HG02938 (cell line): ENCODE results near the gene RYR3.

ENCODE experiments used
- ATAC-seq: cut with Tn5 transposase; IDR thresholded peaks from one replicate; pipeline ENCODE4 v1.9.1; 2021; ENCODE audit warnings: mild to moderate bottlenecking, moderate library complexity; ENCODE audit not compliant: unreplicated experiment

RYR3 gene

DNA sequence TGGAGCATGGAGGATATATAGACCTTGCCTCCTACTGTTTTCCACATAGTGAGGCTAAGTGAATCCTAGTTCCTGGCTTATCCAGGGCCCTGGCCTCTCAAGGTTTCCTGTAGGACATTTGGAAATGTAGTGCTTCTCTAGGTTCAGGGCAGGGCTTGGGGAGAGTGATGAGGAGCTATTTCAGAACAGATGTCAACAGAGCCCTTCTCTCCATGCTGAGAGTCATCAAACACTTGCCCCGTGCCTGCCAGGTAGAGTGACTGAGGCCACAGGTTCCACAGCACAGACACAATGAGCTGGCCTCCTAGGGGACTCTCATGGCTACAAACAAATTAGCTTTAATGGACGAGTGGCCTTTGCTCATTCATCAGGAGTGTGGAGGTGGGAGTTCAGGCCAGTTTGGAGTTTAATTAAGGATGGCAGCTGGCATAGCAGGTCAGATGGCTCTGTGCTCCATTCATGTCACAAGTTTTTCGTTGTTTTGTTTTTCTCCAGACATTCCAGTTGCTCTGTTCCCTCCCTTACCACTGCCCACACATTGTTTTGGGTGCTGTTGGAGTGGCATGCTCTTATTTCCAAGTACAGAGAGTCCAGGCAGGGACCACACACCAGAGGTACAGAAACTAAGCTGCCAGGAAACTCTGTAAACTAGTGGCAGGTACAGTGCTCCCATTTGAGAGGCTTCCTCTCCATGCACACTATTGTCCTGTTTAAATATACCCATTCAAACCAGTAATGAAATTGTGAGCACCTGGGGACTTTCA, 189.8 kb downstream of the RYR3 start:
- no peak for ATAC-seq

DNA sequence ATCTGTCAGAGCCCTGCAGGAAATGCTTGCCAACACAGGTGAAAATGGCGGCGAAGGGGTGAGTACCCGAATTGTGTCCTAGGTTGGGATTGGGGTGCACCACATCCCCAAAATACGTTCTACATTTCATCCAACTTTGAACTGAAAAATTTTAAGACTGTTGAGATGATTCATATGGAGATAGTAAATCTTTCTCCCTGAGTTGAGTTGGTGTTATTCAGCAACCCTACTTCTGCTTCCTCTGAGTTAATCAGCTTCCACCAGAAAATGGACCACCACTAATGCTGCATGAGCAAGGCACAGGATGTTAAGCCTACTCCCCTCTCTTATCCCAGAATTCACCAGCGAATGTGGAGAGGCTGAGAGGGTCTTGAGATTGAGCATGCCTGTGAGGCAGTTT, 192.9 kb downstream of the RYR3 start:
- no peak for ATAC-seq

DNA sequence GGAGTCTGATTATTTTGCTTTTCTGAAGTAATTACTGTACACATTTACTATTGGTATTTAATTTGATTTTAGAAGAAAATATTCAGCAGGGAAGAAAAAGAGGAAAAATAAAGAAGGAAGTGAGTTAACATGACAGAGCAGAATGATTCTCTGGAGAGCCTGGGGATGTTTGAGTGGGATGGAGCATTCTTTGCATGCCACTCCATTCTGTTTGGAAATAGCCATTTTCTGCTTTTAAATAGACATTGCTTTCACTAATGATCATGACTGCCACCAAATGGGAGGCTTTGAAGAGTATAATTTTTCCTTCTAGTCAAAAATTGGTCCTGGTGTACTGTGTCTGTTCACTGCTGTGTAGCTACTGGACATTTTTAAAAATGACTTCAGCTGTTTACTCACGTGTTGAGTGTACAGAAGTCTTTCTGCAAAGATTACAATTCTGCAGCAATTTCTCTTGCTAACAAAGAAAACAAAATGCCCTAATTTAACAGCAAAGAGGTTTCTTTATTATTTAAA, 196.1 kb downstream of the RYR3 start:
- ATAC-seq = no peak

DNA sequence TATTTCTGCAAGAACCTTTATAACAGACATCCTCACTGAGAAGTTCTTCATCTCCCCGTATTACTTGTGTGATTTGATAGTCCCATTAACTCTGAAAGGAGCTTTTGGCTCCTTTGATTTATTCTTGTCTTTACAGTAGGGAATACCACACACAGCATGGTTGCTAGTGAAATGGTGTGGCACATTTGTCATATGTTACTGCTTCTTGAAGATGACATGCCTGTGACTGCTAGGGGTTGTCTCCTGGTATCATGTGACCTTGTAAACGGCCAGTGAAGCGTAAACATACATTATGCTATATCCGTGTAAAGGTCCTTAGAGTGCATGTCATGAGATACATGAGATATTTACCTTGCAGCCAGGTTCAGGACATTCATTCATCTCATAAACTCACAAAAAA, 197.9 kb downstream of the RYR3 start:
- ATAC-seq = no peak

DNA sequence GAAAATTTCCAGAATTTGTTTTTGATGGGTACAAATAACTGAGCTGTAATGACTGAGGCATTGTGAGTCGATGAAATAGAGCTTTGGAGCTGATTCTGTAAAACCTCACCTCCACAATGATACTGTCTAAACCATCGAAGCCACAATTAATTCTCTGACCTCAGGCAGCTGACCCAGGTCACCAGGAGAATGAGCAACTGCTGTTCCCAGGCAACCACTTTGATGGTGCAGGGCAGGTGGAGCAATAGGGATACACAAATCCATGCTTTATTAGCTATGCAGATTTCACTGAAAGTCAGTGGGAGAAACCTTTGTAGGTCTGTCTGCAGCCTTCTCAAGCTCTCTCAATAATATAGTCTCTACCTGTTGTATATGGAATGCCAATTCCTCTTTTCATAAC, 204.4 kb downstream of the RYR3 start:
- ATAC-seq = no peak

DNA sequence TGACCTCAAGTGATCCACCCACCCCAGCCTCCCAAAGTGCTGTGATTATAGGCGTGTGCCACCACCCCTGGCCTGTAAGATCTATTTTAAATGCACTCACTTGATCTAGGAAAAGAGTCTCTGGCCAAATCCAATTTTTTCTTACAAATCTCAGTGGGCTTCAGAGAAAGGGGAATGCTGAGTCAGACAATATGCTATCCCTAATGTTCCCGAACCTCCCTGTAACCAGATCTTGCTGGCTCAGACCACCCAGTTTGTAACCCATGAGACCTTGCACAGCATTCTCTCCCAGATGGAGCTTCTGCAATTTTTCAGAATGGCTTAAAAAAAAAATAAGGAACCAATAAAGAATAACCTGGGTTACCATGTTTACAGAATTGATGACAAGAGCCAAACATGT, 205.8 kb downstream of the RYR3 start:
- ATAC-seq = no peak

DNA sequence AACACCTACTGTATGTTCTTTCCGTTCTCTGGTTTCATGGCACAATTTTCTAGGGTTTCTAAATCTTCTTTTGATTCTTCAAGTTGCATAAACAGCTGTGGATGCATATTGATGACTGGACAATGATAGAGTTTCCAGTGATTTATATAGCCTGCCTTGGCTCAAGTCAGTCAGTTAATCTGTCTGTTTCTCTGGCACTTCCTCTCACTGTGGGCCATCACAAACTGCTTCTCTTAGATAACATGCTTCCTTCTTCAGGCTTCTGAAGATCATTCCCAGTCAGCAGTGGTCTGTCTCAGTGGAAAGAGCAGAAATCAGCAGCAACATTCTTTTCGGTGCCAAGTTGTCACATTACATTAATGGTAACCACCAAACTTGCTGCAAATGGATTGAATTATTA, 207.2 kb downstream of the RYR3 start:
- ATAC-seq = no peak

DNA sequence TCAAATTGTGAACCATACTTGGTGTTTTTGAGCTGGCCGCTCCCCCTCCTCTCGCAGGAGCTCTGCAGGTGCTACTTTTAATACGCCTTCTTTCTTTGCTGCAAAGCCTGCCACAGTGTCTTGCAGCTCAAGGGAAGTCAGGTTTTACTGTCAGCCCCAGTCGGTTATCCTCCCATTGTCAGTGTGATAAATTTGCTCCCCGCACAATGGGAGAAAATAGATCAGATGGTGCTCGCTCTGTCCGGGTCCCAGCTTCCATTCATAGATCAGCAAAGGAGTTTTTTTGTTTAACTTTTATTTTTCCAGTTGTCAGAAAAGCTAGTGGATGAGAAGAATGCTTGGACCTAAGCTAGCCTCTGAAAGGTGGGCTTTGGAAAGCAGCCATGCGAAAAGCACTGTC, 207.7 kb downstream of the RYR3 start:
- no peak for ATAC-seq

DNA sequence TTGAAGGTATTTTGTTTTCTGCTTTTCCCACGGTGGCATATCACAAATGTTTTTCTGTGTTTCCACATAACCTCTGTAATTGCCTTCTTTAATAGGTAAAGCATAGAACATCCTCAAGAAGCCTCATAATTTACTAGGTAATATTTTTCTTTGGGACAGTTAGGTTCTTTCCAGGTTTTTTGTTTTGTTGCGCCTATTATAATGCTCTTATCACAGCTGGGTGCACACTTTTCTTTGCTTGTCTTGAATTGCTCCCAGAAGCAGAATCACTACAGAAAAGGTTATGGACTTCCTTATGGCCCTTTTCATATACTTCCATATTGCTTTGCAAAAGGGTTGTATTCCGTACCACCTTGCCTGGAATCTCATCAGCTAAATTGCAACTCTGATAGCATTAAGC, 213.5 kb downstream of the RYR3 start:
- no peak for ATAC-seq

DNA sequence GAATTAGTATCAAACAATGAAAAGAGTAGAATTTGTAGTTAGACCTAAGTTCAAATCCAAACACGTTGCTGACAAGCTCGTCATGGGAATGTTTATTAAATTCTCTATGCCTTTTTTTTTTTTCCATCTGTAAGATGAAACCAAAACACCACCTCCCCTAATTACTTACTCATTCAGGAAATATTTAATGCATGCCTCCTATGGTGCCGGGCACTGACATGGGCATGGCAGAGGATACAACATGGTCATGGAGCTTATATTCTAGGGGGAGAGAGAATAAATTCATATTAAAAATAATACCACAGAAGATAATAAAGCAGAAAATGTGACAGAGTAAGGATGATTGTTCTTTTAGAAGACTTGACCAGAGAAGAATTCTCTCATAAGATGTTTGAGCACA, 215.8 kb downstream of the RYR3 start:
- no peak for ATAC-seq

DNA sequence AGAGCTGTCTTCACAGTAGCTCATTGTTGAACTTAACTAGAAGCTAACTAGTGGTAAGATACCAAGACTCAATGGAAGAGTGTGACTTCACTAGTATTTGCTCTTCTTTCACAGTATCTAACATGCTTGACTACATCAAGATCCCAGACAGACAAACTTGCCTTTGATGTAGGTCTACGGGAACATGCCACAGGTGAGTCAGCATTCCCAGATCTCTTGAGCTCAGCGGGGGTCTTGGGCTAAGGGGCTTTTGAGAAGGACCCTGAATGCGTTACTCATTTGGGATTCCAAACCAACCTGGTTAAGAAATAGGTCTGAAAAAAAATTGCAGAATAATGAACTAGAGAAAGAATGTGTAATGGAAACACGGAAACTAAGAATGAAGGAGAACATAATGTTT, 222.4 kb downstream of the RYR3 start:
- ATAC-seq = no peak

DNA sequence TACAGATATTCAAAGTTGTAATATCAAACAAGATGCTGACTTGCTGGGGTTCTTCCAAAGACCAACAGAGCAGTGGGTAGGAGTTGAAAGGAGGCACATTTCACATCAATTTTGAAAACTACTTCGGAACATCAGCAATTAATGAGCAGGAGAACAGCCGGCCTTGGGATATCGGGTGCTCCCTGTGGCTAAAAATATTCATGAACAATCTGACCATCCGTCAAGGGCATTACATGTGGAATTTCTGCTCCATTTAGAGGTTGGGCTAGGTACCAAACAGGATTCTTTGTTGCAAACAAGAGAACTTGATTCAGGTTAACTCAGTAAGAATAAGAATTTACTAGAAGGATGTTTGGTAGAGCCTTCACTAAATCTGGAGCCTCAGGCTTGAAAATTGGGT, 223.9 kb downstream of the RYR3 start:
- no peak for ATAC-seq

DNA sequence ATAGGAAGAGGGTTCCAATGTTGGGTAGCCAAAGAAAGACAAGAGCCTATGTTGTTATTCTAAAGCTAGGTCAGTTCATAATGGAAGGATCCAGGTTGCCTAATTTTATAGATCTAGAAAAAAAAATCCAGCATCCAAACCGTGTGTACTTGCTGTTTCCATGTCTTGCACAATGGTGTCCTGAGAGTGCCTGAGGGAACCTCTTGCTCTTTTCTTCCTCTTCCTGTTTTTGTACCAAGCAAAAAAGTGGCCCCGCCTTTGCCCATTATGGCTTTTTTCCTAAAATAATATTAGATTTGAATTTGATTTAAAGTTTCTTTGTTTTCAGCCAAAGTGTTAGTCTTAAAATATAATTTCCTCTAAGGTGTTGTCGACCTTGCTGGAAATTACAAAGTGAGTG, 224.4 kb downstream of the RYR3 start:
- no peak for ATAC-seq

DNA sequence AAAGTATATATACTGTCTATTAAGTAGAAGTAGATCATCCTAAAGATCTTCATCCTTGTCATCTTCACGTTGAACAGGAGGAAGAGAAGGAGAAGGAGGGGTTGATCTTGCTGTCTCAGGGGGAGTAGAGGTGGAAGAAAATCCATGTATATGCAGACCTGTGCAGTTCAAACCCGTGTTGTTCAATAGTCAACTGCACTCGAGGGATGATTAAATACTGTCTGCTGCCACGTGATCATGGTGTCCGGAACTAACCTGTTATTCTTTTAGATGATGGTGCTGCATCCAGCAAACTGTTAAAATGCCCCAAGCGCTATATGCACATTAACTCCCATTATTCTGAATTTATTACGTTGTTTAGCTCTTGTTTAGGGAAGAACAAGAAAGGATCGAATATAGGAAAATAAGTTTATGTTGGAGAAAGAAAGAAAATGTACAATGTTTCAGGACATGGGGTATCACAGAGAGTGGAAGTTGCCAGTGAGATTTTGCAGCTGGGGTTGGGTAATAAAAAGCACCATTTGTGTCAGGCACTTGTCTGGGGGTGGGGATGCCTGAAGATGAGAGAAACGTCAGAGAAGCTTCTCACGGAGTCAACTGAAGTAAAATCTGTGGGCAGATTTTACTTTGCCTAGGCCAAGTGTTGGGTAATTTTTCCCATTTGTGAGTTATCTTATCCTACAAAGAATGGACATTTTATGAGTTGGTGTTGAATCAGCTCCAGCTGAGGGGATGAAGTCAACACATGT, 229.2 kb downstream of the RYR3 start:
- no peak for ATAC-seq

DNA sequence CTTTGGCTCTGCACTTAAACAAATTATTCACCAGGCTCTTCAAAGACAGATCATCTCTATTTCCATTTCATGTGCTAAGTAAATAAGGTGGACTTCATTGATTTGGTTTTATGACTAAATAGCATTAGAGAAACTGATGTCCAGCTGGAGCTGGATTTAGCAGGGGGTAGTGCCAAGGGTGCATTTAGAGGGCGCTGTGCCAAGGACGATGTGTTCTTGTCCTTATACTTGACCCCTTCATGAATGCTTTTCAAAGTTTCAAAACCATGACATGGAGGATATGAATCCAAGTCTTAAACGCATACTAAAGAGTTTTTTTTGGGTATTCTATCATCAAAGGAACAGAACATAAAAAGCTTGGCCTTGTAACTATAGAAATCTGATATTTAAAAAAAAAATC, 233.2 kb downstream of the RYR3 start:
- ATAC-seq = no peak

DNA sequence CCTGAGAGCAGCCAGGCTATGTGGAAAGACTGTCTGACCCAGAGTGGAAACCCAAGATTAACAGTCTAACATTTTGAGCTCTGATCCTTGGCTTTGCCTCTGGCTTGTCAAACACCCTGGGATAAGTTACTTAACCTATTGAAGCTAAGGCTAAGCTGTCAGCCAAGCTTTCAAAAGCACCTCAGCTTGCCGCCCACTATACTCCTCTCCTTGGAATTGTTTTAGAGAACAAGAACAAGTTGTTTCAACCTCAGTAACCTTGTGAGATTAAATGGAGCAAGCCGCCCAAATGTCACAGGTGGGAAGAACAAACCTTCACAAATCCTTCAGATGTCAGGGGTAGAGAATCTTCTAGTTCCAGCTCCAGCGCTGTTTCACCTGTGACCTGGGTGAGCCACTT, 235.1 kb downstream of the RYR3 start:
- no peak for ATAC-seq

DNA sequence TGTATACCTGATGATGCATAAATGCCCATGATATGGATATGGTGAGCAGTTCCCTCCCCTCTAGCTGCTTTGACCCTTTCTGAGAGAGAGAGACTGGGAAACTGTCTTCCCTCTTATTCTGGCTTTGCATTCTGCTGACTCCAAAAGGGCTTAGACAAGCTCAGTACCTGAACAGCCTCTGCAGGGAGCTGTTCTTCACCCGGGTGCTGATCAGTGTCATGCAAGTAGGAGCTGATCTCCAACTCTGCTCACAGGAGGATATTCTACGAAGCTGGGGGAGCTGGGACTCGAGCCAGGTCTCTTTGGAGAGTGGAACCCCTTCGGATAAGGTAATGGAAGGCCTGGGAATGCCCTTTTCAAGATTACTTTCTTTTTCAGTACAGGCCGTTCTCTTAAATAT, 237.1 kb downstream of the RYR3 start:
- no peak for ATAC-seq

DNA sequence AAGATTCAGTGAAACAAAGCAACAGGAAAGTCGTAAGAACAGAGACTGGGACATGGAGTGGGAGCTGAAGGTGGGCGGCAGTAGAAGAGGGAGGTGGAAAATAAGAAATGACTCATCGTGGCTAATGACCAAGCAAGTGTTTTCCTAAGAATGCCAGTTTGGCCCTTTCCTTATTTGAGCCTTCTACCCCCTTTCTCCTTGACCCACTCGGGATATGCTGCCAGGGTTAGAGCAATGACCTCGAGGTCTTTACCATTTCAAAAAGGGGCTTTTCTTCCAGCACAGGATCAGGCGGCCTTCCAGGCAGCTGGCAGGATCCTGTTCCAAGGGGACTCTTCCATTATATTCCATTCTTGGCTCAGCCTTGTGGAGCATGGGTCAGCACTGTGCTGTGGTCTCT, 241.1 kb downstream of the RYR3 start:
- no peak for ATAC-seq

DNA sequence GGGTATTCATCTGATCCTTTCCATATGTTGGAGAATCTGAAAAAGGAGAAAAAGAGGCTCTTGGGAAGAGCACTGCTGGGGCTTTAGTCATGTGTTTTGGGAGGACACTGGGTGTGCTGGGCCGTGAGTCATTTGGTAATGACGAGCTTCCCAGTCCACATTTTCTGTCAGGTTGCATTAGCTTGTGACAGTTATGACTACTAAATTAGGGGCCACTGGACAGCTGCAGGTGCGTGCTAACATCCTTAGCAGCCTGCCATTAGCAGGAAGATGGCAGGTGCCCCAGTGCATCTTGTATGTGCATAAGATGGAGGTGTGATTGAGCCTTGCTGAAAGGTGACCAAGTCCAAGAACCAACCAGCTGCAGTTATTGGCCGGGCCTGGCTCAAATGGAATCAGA, 242.4 kb downstream of the RYR3 start:
- ATAC-seq = no peak

DNA sequence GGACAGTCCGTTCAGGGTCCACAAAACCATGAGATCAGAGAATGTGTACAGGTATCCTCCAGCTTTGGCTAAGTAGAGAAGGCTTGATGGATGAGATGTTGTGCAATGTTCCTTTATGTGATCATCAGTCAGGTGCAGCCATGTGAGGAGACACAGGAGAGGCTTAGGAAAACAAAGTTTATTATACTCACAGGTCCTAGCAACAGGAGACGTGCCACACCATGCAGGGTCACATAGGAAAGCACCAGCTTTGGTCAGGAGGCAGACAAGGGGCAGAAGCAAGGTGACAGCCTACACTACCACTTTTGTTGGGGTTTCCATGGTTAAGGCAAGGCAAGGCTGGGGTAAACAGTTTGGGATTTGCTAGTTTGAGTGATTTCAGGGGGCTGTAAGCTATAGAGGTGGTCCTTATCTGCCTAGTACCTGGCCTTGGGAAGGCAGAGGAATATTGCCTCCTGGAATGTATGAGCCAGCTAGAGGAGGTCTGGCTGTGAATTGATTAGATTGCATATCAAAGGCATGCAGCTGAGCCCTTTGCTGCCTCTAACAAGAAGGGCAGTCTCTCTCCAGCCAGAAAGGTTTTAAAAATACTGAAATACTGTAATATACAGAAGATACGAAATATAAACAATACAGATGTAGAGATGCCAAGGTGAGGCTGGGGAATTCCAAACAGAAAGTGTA, 248.6 kb downstream of the RYR3 start:
- no peak for ATAC-seq

DNA sequence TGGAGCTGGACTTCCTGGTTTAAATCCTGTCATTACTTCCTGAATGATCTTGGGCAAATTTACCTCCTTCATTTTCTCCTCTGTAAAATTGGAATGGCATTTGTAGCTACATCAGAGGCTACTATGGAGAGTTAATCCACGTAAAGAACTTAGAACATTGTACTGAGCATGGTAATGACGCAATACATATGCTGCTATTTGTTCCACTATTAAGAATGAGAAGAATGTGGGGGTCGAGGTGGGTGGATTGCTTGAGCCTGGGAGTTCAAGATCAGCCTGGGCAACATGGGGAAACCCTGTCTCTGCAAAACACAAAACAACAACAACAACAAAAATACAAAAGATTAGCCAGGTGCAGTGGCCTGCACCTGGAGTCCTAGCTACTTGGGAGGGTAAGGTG, 250.6 kb downstream of the RYR3 start:
- ATAC-seq = no peak

DNA sequence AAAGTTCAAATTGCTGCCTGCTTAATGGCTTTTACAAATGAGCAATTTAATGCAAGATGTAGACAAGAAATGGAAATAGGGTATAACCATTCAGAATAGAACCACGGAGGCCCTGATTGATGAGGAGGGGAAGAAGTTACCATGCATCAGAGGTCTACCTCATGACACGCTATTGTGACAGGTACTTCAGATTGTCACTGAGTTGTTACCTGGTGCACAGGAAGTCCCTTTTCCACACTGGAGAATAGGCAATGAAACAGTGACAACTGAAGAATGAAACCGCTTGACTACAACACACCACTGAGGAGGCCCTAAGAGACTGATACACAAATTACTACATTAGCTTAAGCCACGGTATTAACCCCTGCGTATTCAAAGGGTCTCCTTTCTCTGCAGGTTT, 251.2 kb downstream of the RYR3 start:
- no peak for ATAC-seq
